Fibroblast of skin of left quadriceps (primary cell): Measurements from ENCODE around the gene GPR180.

ENCODE experiments used
- DNase-seq, 2 experiments: peaks; one replicate each; pipeline ENCODE4 v3.0.0-alpha.2; 2013; ENCODE audit warnings: low read depth in 2 of 2

Gene GPR180

GRCh38 chr13:94656176-94656575 is 54.5 kb downstream of the GPR180 start:
- DNase-seq: peak in 1 of 2 experiments; percentile 26

GRCh38 chr13:94656766-94657165 is 55.1 kb downstream of the GPR180 start:
- DNase-seq: peak; percentile 94 to 95

- no peak for DNase-seq
Measured at GRCh38 chr13:94657167-94657566, 55.5 kb downstream of the GPR180 start.

GRCh38 chr13:94658926-94659597 is 57.4 kb downstream of the GPR180 start:
- no peak for DNase-seq

GRCh38 chr13:94659598-94659946 is 57.9 kb downstream of the GPR180 start:
- no peak for DNase-seq

- DNase-seq: no peak
Measured at GRCh38 chr13:94660695-94661326, 59.2 kb downstream of the GPR180 start.

GRCh38 chr13:94661406-94661805 is 59.7 kb downstream of the GPR180 start:
- no peak for DNase-seq

GRCh38 chr13:94662274-94662945 is 60.8 kb downstream of the GPR180 start:
- no peak for DNase-seq

GRCh38 chr13:94664889-94665288 is 63.2 kb downstream of the GPR180 start:
- DNase-seq: no peak

GRCh38 chr13:94666065-94666464 is 64.4 kb downstream of the GPR180 start:
- no peak for DNase-seq

- no peak for DNase-seq
Measured at GRCh38 chr13:94667190-94667589, 65.5 kb downstream of the GPR180 start.

- no peak for DNase-seq
Measured at GRCh38 chr13:94672400-94672799, 70.7 kb downstream of the GPR180 start.

- no peak for DNase-seq
Measured at GRCh38 chr13:94673851-94674250, 72.2 kb downstream of the GPR180 start.

- peak in 1 of 2 experiments; percentile 4 for DNase-seq
Measured at GRCh38 chr13:94674609-94675348, 73.1 kb downstream of the GPR180 start.

- DNase-seq: no peak
Measured at GRCh38 chr13:94677799-94678198, 76.1 kb downstream of the GPR180 start.

- DNase-seq: no peak
Measured at GRCh38 chr13:94678845-94679244, 77.2 kb downstream of the GPR180 start.

- DNase-seq: no peak
Measured at GRCh38 chr13:94679614-94680013, 78.0 kb downstream of the GPR180 start.

- no peak for DNase-seq
Measured at GRCh38 chr13:94682229-94682628, 80.6 kb downstream of the GPR180 start.

- DNase-seq: no peak
Measured at GRCh38 chr13:94683409-94683808, 81.8 kb downstream of the GPR180 start.
